Daoy (cell line): ENCODE results near the gene SPOCK1. TPM values are rescaled to one million over a fixed set of nuclear protein-coding genes. Genes with fewer than 3 reads are reported as not detected.

Experiments used
- DNase-seq: peaks from one replicate; pipeline ENCODE4 v3.0.0-alpha.2; 2015; ENCODE audit warnings: low read depth
- total RNA-seq: library from RNA; depleted of rRNA; stranded (reverse); fragments of >200 nt; shearing (Covaris generic); gene quantifications from 2 replicates; pipeline ENCODE4 v1.2.3, GENCODE V29; 2014

Gene SPOCK1
- total RNA-seq, 1 experiment from 2014 or later = 61.0 TPM

DNA sequence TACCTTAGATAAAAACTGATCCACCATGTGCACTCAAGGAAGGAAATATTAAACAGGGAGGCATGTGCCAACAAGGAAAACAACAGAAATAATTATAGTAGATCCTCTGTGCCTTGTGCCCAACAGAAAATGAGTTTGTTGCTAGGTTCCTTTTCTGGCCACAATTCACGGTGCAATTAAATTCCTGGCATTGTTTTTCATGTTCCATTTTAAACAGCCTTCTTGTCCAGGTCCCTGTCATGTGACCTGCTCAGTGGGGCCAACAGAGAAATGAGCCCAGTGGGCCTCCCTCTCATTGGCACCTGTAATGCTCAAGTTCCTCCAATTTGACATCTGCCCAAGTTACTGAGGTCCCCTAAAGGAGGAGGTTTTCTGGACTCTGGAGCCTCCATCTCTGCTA lies 56.5 kb downstream of the SPOCK1 start:
- DNase-seq = no peak

DNA sequence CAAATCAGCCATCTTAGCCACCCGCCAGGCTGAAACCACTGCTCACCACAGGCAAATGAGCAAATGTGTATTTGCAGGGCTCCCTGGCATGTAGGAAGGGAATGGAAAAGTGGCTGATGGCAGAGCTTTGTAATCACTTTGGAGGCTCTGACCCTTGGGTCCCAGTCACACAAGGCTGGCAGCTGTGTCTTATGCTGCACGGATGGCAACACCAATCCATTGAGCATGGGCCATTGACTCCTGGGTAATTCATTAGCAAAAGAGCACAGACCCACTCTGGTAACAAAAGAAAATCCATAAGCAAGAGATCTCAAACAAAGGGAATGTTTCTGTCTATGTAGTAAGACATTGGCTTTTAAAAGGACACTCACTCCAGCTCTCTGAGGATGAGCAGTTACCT lies 57.6 kb downstream of the SPOCK1 start:
- DNase-seq = no peak

DNA sequence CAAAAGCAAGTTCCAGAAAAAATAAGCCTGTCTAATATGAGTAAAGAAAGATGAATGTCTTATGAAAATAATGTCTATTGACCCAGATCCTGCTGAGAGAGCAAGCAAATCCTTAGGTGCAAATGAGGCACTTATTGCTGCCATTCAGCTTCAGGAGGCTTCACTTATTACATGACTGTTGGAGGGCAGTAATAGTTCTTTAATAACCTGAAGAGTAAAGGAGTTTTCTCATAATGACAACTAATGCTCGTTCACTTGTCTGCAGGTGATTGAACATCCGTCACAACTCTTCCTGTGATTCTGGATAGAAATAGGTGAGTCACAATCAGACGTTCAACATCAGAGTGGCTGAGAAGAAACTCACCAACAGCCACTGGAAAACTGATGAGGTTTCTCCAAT lies 58.3 kb downstream of the SPOCK1 start:
- no peak for DNase-seq

- no peak for DNase-seq
Observed at GRCh38 chr5:137439645-137440044, 59.5 kb downstream of the SPOCK1 start.

GRCh38 chr5:137438932-137439331 lies 60.2 kb downstream of the SPOCK1 start:
- DNase-seq = no peak

GRCh38 chr5:137437774-137438173 lies 61.4 kb downstream of the SPOCK1 start:
- no peak for DNase-seq

DNA sequence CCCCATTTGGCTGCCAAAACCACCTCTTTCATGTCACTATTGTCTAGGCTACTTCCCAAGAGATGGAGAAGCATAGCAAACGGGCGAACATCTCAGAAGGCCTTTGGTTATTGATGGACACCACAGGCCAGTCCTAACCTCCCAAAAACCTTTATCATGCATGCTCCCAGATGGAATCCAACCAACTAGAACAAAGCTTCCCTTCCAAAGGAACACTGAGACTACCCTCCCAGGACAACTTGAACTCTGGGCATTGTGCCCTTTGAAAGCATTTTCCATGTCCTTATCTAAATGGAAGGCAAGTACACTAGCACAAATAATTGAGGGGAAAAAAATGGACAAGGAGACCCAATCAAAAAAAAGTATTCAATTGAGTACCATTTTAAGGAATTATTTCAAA lies 65.6 kb downstream of the SPOCK1 start:
- no peak for DNase-seq

DNA sequence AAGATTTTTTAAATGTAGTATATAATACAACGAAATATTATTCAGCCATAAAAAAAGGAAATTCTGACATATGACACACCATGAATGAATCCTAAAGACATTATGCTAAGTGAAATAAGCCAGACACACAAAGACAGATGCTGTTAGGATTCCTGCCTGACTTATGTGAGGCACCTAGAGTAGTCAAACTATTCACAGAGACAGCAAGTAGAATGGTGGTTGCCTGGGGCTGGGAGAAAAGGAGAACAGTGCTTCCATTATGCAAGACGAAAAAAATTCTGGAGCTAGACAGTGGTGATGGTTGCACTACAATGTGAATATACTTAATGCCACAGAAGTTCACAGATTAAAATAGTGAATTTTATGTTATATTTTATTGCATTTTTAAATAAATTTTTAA lies 66.8 kb downstream of the SPOCK1 start:
- no peak for DNase-seq

- DNase-seq = no peak
Observed at GRCh38 chr5:137431051-137431450, 68.1 kb downstream of the SPOCK1 start.

- DNase-seq = peak; percentile 72
Observed at GRCh38 chr5:137415231-137415681, 83.9 kb downstream of the SPOCK1 start.

DNA sequence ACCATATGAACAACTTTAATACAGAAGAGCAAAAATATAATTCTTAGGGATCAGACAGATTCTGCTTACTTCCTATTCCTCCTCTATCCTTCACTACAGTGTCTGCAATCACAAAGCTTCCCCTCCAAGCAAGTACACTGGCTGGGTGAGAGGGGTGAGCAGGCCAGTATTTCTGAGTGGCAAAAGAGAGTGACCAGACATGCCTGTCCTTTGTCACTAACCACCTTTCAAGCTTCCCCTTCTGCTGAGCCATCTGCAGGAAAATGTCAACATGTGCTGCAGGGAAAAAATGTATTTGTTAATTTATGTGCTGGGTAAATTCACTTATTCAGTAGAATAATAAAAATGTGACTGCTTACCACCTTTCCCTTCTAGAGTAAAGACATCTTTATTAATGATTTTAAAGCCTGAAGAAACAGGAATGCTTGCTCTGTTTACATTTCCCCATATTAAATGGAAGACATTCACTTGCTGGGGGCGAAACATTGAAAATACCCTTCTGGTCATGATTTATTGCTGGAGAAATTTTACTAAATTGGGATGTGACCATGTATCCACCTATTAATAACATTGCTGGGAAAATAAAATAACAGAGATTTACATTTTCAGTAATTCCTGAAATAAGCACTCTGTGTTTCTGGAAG lies 84.9 kb downstream of the SPOCK1 start:
- DNase-seq = no peak

- DNase-seq = no peak
Observed at GRCh38 chr5:137412136-137412535, 87.0 kb downstream of the SPOCK1 start.

- no peak for DNase-seq
Observed at GRCh38 chr5:137410234-137411010, 88.7 kb downstream of the SPOCK1 start.

DNA sequence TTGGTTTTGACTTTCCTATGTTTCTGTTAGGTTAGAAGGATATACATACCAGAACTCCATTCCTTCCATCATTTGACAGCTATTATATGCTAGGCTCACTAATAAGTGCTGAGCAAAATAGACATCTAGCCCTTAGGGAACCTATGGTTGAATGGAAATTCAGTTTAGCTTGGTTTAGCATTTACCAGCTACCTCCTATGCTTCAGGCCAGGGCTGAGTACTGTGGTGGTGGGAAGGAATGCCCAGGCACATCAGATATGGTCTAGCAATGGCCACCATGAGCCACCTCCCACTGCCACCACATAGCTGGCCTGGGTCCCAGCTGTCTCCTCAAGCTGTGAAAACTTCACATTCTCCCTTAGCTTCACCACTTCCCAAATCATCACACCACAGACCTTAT lies 89.4 kb downstream of the SPOCK1 start:
- DNase-seq = no peak

DNA sequence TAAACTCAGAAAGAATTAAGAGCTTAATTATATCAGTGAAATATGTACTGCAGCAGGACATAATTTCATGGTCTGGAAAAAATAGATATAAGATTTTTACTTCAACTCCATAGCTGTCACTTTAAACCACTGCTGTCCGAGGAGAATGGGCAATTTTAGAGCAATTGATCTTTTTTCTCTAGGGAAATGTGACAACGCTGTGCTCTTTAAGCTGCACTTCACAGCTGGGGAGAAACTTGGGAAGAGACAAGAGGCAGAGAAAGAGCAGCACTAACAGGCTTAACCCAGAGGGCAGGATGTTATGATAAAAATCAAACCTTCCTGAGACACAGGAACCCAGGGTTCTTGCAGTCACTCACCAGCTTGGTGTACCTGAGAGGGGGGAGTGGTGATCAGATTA lies 92.0 kb downstream of the SPOCK1 start:
- no peak for DNase-seq

DNA sequence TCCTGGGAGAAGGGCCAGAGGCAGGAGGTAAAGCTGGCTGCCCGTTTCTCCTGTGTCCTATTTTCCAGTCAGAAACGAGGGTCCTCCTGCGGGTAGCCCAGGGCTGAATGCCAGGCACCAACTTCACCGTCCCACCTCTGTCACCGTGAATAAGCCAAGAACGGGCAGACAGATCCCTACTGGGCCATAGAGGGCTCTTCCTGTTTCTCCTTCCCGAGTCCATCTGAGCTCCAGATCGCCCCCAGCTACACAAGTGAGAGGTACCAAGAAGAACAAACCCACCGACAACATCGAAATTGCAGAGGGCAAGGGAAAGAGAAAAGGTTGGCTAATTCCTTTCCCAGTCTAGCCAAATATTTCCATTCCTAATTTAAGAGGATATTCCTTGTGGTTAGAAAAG lies 93.7 kb downstream of the SPOCK1 start:
- DNase-seq = no peak

DNA sequence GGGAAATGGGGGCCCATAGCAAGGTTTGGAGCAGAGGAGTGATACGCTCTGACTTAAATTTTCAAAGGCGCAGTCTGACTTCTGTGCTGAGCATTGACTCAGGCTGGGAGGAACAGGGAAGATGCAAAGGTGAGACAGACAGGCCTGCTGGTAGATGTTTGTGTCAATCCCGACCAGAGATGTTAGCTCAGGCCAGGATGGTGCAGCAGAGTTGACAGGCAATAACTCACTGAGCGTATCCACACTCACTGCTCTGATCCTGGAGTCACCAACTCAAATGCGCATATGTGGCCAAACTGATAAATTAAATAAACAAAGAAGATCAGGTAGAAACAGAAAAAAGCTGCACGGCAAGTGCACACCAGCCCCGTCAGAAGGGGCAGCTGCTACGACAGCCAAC lies 95.3 kb downstream of the SPOCK1 start:
- DNase-seq = no peak

- no peak for DNase-seq
Observed at GRCh38 chr5:137402436-137403187, 96.5 kb downstream of the SPOCK1 start.

GRCh38 chr5:137401946-137402345 lies 97.2 kb downstream of the SPOCK1 start:
- DNase-seq = no peak

GRCh38 chr5:137400571-137400970 lies 98.6 kb downstream of the SPOCK1 start:
- DNase-seq = no peak

DNA sequence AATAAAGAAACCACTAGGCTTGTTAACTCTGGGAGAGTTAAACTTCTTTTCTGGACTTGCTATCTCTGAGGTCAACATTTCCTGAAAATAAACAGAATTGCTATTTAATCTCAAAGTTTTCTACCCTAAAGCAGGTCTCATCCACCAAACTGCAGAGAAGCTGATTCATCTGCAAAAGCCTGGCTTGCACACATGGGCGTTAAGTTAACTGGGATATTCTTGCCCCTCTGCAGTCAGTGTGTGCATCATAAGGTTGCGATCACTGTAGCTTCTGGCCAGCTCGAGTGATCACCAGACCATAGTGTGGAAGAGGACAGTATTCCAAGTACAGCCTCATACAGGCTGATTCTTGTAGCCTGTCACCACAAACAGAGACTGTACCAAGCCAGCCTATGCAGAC lies 99.2 kb downstream of the SPOCK1 start:
- no peak for DNase-seq

- DNase-seq = no peak
Observed at GRCh38 chr5:137398751-137399150, 100.4 kb downstream of the SPOCK1 start.

- DNase-seq = no peak
Observed at GRCh38 chr5:137398154-137398553, 101.0 kb downstream of the SPOCK1 start.
